Activated CD4-positive, alpha-beta memory T cell treated with anti-CD3 and anti-CD28 coated beads, Interleukin-2, amount 10 ng/mL, durations not matched to agents 7 days and 5 days (primary cell): Measurements from ENCODE around the gene FITM1. TPM values are rescaled to one million over a fixed set of nuclear protein-coding genes. Genes with fewer than 3 reads are reported as not detected.

Experiments used
- CTCF ChIA-PET: fragments of 350-600 bp; sonication (Branson Sonifier 250); formaldehyde crosslinking; loops from one replicate; lab custom pipeline; 2021; ENCODE audit warnings: antibody characterized with exemption, inconsistent platforms; lab: Charles Lee
- POLR2A ChIA-PET: fragments of 350-600 bp; sonication (Branson Sonifier 250); formaldehyde crosslinking; loops from one replicate; lab custom pipeline; 2021; ENCODE audit warnings: antibody characterized with exemption; lab: Charles Lee
- DNase-seq: peaks from one replicate; pipeline ENCODE4 v3.0.0-alpha.2; 2020
- H3K27ac Mint-ChIP-seq: one replicate; pipeline ENCODE4 v1.8.0; 2021; ENCODE audit warnings: mild to moderate bottlenecking, mixed read lengths
- H3K27me3 Mint-ChIP-seq: one replicate; pipeline ENCODE4 v1.8.0; 2021; ENCODE audit warnings: mixed read lengths
- H3K36me3 Mint-ChIP-seq: one replicate; pipeline ENCODE4 v1.8.0; 2021; ENCODE audit warnings: low read depth, mixed read lengths
- H3K4me1 Mint-ChIP-seq: one replicate; pipeline ENCODE4 v1.8.0; 2021; ENCODE audit warnings: mixed read lengths
- H3K4me3 Mint-ChIP-seq: one replicate; pipeline ENCODE4 v1.8.0; 2021; ENCODE audit warnings: mild to moderate bottlenecking, mixed read lengths
- H3K9me3 Mint-ChIP-seq: one replicate; pipeline ENCODE4 v1.8.0; 2021; ENCODE audit warnings: mixed read lengths
- total RNA-seq, 2 experiments: library from RNA; stranded (reverse); gene quantifications; one replicate each; pipeline ENCODE4 v1.2.3, GENCODE V29; 2021

FITM1 gene
- total RNA-seq, 2 experiments from 2014 or later, result 1.3 to 1.4 TPM

DNA sequence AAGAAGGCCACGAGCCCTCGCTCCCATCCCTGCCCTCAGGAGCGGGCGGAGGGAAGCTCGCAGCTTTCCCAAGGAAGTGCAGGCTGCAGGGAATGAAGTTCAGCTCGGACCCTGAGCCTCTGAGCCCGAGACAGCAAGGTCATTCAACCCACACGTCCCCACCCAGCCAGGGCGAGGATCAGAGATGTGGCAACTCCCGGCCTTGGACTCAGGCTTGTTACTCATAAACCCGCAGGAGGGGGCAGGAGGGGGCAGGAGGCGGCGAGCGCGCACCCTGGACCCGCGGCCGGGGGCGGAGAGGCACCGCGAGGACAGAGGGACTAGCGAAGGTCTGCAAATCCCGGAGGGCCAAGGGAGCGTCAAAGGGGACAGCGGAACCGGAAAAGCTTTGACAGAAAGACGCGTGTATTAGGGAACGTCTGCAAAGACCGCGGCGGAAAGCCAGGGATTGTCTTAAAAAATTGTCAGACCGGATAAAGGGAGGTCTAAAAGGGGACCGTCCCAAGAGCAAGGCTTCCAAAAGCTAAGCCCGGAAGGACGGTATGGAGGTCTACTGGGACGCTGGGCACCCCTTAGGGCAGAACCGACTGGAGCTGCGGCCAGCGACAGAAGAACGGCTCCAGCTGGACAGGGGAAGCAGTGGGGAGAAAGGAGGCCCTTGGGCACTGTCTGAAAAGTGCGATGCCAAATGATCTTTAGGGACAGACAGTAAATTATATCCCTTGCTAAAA is 16.5 kb upstream of the FITM1 start:
- peaks cover 34% of the 10 kb centered on the region for H3K36me3 Mint-ChIP-seq
- H3K27ac Mint-ChIP-seq, result peak overlapping the region; percentile 100
- CTCF ChIA-PET, result interaction anchor here (0.5 to 4.5 kb wide), 23 partner anchors 12 to 793 kb away, joined by 3 to 39 read pairs (median 7); partner anchors contain the start of genes CARMIL3, CIDEB, DHRS4 and EMC9
- H3K27me3 Mint-ChIP-seq, result no peaks in the 10 kb centered on the region
- H3K4me1 Mint-ChIP-seq, result peaks cover 48% of the 10 kb centered on the region
- peak; percentile 86 for DNase-seq
- H3K4me3 Mint-ChIP-seq, result peak overlapping the region; percentile 98
- no peaks in the 10 kb centered on the region for H3K9me3 Mint-ChIP-seq
- POLR2A ChIA-PET, result interaction anchor here (0.8 to 12.4 kb wide), 44 partner anchors 9 to 323 kb away, joined by 3 to 448 read pairs (median 6); partner anchors contain the start of genes CARMIL3, CBLN3, CHMP4A and CIDEB

GRCh38 chr14:24114532-24115421 is 15.7 kb upstream of the FITM1 start, which contains the start of the genes DCAF11 and NRL:
DCAF11 (plus strand) TSS chr14:24114777; CDS start chr14:24115595, 818 bp downstream.
NRL (minus strand) TSS chr14:24114949; CDS start chr14:24082848, 32,101 bp downstream.
- Mint-ChIP-seq H3K27me3 (no peaks in the 10 kb centered on the region), H3K4me1 (peaks cover 42% of the 10 kb centered on the region), H3K4me3 (peak within 1 kb of the TSS; percentile 98), H3K27ac (peak within 1 kb of the TSS; percentile 100), H3K9me3 (no peaks in the 10 kb centered on the region), H3K36me3 (peaks cover 42% of the 10 kb centered on the region)
- DNase-seq, result peak; percentile 98
- CTCF ChIA-PET, result interaction anchor here (1.0 to 4.5 kb wide), 23 partner anchors 10 to 794 kb away, joined by 3 to 39 read pairs (median 7); partner anchors contain the start of genes CARMIL3, CIDEB, DHRS4 and EMC9
- POLR2A ChIA-PET, result interaction anchor here (0.8 to 12.4 kb wide), 47 partner anchors 10 to 327 kb away, joined by 3 to 448 read pairs (median 6); partner anchors contain the start of genes CARMIL3, CBLN3, CHMP4A and CIDEB

DNA sequence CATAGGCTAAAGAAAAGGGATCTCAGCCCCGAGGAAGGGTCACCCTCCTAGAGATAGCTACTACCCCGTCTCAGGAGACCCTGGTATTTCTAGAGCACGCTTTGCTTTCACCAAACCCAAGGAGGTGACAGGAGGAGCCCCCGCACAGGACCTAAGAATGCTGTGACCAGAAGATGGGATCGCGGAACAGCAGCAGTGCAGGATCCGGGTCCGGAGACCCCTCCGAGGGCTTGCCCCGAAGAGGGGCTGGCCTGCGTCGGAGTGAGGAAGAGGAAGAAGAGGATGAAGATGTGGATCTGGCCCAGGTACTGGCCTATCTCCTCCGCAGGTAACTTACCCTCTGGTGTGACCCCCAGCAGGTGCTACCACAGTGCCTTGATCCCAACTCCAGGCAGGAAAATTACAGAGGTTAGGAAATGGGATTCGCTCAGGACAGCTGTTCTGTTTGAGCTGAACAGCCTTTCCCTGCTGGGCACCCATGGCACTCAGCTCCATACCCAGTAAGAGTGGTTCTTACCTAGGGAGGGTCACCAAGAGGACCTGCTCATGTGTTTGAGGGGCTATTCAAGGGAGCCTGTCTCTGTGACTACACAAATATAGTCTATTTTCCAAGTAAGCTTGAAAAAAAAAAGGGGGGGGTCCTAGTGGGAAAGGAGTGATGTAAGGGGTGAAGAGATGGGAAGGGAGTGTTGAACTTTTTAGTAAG is 14.9 kb upstream of the FITM1 start:
- DNase-seq, result no peak
- Mint-ChIP-seq H3K9me3 (no peaks in the 10 kb centered on the region), H3K4me1 (peaks cover 39% of the 10 kb centered on the region), H3K36me3 (peaks cover 45% of the 10 kb centered on the region), H3K4me3 (peak overlapping the region; percentile 98), H3K27ac (peak overlapping the region; percentile 100), H3K27me3 (no peaks in the 10 kb centered on the region)
- ChIA-PET POLR2A (interaction anchor here (0.9 to 12.4 kb wide), 28 partner anchors 9 to 326 kb away, joined by 3 to 448 read pairs (median 10); partner anchors contain the start of genes CARMIL3, CBLN3, CHMP4A and EMC9), CTCF (interaction anchor here (0.6 to 4.5 kb wide), 19 partner anchors 9 to 1350 kb away, joined by 3 to 39 read pairs (median 8); partner anchors contain the start of genes CARMIL3, CIDEB, EMC9 and IRF9)

DNA sequence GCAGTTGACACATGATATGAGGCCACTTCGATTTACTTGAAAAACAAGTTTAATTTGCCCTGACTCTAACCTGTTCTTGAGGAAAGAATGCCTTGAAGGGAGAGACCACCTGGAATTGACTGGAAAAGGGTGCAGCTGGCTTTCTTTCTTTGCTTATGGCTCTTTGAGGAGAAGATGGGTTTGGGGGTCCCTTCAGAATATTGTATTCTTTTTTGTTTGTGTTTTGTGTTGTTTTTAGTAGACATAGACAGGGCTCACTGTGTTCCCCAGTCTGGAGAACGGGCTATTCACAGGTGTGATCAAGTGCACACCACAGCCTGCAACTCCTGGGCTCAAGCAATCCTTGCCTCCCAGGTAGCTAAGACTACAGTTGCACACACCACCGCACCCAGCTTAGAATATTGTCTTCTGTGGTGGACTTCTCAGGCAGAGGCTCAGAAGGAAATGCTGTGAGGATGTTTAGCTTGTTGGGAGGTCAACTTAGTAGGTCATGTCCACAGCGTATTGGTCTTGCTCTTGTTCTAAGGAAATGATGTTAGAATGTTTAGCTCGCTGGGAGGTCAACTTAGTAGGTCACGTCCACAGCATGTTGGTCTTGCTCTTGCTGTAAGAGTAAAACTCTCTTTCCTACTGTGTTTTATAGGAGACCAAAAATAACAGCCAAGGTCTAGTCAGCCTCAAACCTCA is 14.2 kb upstream of the FITM1 start:
- Mint-ChIP-seq H3K9me3 (no peaks in the 10 kb centered on the region), H3K27me3 (no peaks in the 10 kb centered on the region), H3K4me3 (peak overlapping the region; percentile 98), H3K27ac (peak overlapping the region; percentile 100), H3K4me1 (peaks cover 33% of the 10 kb centered on the region), H3K36me3 (peaks cover 52% of the 10 kb centered on the region)
- ChIA-PET POLR2A (interaction anchor here (1.2 to 12.4 kb wide), 8 partner anchors 10 to 314 kb away, joined by 6 to 448 read pairs (median 30); partner anchors contain the start of genes CBLN3, CHMP4A, EMC9 and FITM1), CTCF (interaction anchor here (0.6 to 4.5 kb wide), 8 partner anchors 22 to 1351 kb away, joined by 3 to 39 read pairs (median 11); partner anchors contain the start of genes CIDEB, IRF9 and PCK2)
- no peak for DNase-seq

DNA sequence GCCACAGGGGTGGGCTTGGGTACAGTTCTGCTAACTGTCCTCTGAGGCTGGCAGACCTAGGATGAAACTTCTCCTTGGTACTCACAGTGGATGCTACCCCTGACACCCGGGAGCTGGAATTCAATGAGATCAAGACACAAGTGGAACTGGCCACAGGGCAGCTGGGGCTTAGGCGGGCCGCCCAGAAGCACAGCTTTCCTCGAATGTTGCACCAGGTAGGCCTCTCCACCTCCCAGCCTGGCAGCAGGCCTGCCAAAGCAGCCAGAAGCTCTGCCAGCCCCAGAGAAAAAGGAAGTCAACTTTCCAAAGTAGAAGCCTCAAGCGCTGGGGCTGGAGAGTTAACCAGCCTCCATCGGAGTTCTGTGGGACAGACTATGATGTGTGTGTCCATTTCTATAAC is 13.3 kb upstream of the FITM1 start:
- Mint-ChIP-seq H3K27ac (no peak overlapping the region), H3K36me3 (peaks cover 57% of the 10 kb centered on the region), H3K9me3 (no peaks in the 10 kb centered on the region), H3K27me3 (no peaks in the 10 kb centered on the region), H3K4me3 (no peak overlapping the region), H3K4me1 (peaks cover 33% of the 10 kb centered on the region)
- ChIA-PET CTCF (interaction anchor here (1.3 to 4.5 kb wide), 3 partner anchors 27 to 216 kb away, joined by 4 to 35 read pairs (median 5); partner anchors contain the start of gene IRF9), POLR2A (interaction anchor here (1.4 to 12.4 kb wide), 6 partner anchors 10 to 44 kb away, joined by 3 to 448 read pairs (median 68); partner anchors contain the start of genes EMC9, FITM1, IRF9 and PCK2)
- no peak for DNase-seq

- ChIA-PET POLR2A (interaction anchor here (12.4 kb wide), 1 partner anchor 19 kb away, joined by 448 read pairs; the partner anchor contains the start of genes EMC9, FITM1, PSME1 and PSME2), CTCF (interaction anchor here (1.2 to 2.0 kb wide), 2 partner anchors 24 to 62 kb away, joined by 3 to 4 read pairs; no protein-coding TSS in a partner anchor)
- Mint-ChIP-seq H3K4me1 (peaks cover 33% of the 10 kb centered on the region), H3K9me3 (no peaks in the 10 kb centered on the region), H3K27ac (no peak overlapping the region), H3K36me3 (peaks cover 76% of the 10 kb centered on the region), H3K27me3 (no peaks in the 10 kb centered on the region), H3K4me3 (no peak overlapping the region)
- DNase-seq, result no peak
Observed at GRCh38 chr14:24119691-24120090, 10.8 kb upstream of the FITM1 start.

- ChIA-PET POLR2A (interaction anchor here (1.2 to 12.4 kb wide), 2 partner anchors 18 to 40 kb away, joined by 3 to 448 read pairs; partner anchors contain the start of genes EMC9, FITM1, IRF9 and PSME1), CTCF (no interaction called here)
- no peak for DNase-seq
- Mint-ChIP-seq H3K9me3 (no peaks in the 10 kb centered on the region), H3K4me1 (peaks cover 20% of the 10 kb centered on the region), H3K27me3 (no peaks in the 10 kb centered on the region), H3K36me3 (peaks cover 71% of the 10 kb centered on the region), H3K27ac (no peak overlapping the region), H3K4me3 (no peak overlapping the region)
Observed at GRCh38 chr14:24121210-24121609, 9.2 kb upstream of the FITM1 start.

DNA sequence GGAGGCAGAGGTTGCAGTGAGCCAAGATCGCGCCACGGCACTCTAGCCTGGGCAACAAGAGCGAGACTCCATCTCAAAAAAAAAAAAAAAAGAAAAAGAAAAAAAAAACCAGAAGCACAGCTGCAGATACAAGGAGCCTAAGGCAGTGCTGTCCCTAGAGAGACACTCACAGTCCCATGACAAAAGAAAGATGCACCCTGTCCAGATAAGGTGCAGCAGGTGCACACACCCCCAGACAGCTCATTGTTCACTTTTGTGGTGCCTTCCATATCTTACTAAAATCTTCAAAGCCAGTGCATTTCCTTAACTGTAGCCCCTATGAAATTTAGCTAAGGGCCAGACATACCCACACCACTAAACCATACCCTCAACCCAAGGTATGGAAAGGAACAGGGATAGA is 8.0 kb upstream of the FITM1 start:
- ChIA-PET POLR2A (interaction anchor here (1.2 to 12.4 kb wide), 3 partner anchors 8 to 39 kb away, joined by 3 to 448 read pairs (median 44); partner anchors contain the start of genes DCAF11, EMC9, FITM1 and IRF9), CTCF (interaction anchor here (1.2 kb wide), 1 partner anchor 39 kb away, joined by 4 read pairs; the partner anchor contains the start of gene IRF9)
- no peak overlapping the region for H3K4me3 Mint-ChIP-seq
- H3K9me3 Mint-ChIP-seq, result no peaks in the 10 kb centered on the region
- no peak overlapping the region for H3K27ac Mint-ChIP-seq
- no peaks in the 10 kb centered on the region for H3K27me3 Mint-ChIP-seq
- DNase-seq, result no peak
- H3K36me3 Mint-ChIP-seq, result peaks cover 61% of the 10 kb centered on the region
- peaks cover 10% of the 10 kb centered on the region for H3K4me1 Mint-ChIP-seq

- no peak overlapping the region for H3K27ac Mint-ChIP-seq
- no peaks in the 10 kb centered on the region for H3K9me3 Mint-ChIP-seq
- POLR2A ChIA-PET, result interaction anchor here (6.2 to 12.4 kb wide), 2 partner anchors 8 to 16 kb away, joined by 44 to 448 read pairs; partner anchors contain the start of genes DCAF11, EMC9, FITM1 and NRL
- peaks cover 5% of the 10 kb centered on the region for H3K4me1 Mint-ChIP-seq
- H3K27me3 Mint-ChIP-seq, result no peaks in the 10 kb centered on the region
- H3K4me3 Mint-ChIP-seq, result no peak overlapping the region
- CTCF ChIA-PET, result interaction anchor here (1.2 kb wide), 1 partner anchor 38 kb away, joined by 4 read pairs; the partner anchor contains the start of gene IRF9
- DNase-seq, result no peak
- H3K36me3 Mint-ChIP-seq, result peaks cover 56% of the 10 kb centered on the region
Observed at GRCh38 chr14:24122898-24123297, 7.6 kb upstream of the FITM1 start.
